Aorta (tissue), 5 donors: Measurements from ENCODE around the gene CACNA1E. TPM values are rescaled to one million over a fixed set of nuclear protein-coding genes. Genes with fewer than 3 reads are reported as not detected.

Source experiments
- ATAC-seq: fragments of 200-7000 bp; cut with Tn5 transposase; one replicate; pipeline ENCODE4 v1.9.1; 2022; ENCODE audit warnings: moderate library complexity; ENCODE audit not compliant: low FRiP score
- DNase-seq, 2 donors: peaks; one replicate each; pipeline ENCODE4 v3.0.0-alpha.2; 2020
- H3K27ac ChIP-seq, 2 donors: one replicate each; pipeline ENCODE4 v1.5.1; 2013; ENCODE audit warnings: low read length in 2 of 2, mild to moderate bottlenecking in 2 of 2, moderate library complexity in 2 of 2, control low read depth in 1 of 2, inconsistent platforms in 1 of 2, low read depth in 1 of 2
- H3K27me3 ChIP-seq, 2 donors: one replicate each; pipeline ENCODE4 v1.6.1; 2013; ENCODE audit warnings: control low read depth in 1 of 2, low read length in 1 of 2, mild to moderate bottlenecking in 1 of 2, moderate library complexity in 1 of 2; ENCODE audit not compliant: insufficient read depth in 2 of 2, control insufficient read depth in 1 of 2
- H3K36me3 ChIP-seq, 2 donors: one replicate each; pipeline ENCODE4 v1.6.1; 2013; ENCODE audit warnings: control low read depth in 1 of 2, low read length in 1 of 2, mild to moderate bottlenecking in 1 of 2; ENCODE audit not compliant: insufficient read depth in 2 of 2, control insufficient read depth in 1 of 2
- H3K4me1 ChIP-seq, 2 donors: one replicate each; pipeline ENCODE4 v1.6.1; 2013; ENCODE audit warnings: low read length in 2 of 2, control low read depth in 1 of 2, mild to moderate bottlenecking in 1 of 2, moderate library complexity in 1 of 2; ENCODE audit not compliant: insufficient read depth in 2 of 2, control insufficient read depth in 1 of 2
- H3K4me3 ChIP-seq, 2 donors: one replicate each; pipeline ENCODE4 v1.5.1; 2013; ENCODE audit warnings: low read length in 2 of 2, control low read depth in 1 of 2, mild to moderate bottlenecking in 1 of 2
- H3K9me3 ChIP-seq: one replicate; pipeline ENCODE4 v1.6.1; 2013; ENCODE audit warnings: mild to moderate bottlenecking, low read length; ENCODE audit not compliant: control insufficient read depth
- WGBS, 2 donors: extraction: QIAGEN DNeasy Blood & Tissue Kit; methylation state at CpG; one replicate each; pipeline ENCODE4 v1.1.7; 2013; 5-methylcytosine and 5-hydroxymethylcytosine counted together
- intact Hi-C, 2 donors: fragments of 100-400 bp; cut with DNase I; formaldehyde crosslinking; loops; one replicate each; pipeline versions ENCODE4 v1.14.2 to v1.15.0; 2022
- polyA plus RNA-seq, 2 donors: library from polyadenylated mRNA; stranded (reverse); fragments of 200-250 nt; gene quantifications; one replicate each; pipeline ENCODE4 v1.2.3, GENCODE V29; 2013
- total RNA-seq, 2 donors: library from RNA; stranded (reverse); fragmentation: NEBNext Ultra II Directional; extraction: Animal tissue kit (Norgen Biotek cat#: 25700); gene quantifications; one replicate each; pipeline ENCODE4 v1.2.1, GENCODE V29; 2021
- donor health status: healthy with polysubstance abuse.
- donor health status: Bipolar disorder and iron deficiency.
- donor health status: DM: no; HTN: no; CAD: no.
- donor health status: DM: no; HTN: no; CAD: no.
- donor health status: DM: yes; HTN: yes; CAD: no.

Gene CACNA1E
- total and polyA plus RNA-seq, 4 donors, result 0.06 to 0.19 TPM; not detected in 2

- DNase-seq (no peak), ATAC-seq (no peak)
- no peaks in the 10 kb centered on the region for H3K4me1 ChIP-seq
- 72 to 82% methylated on average over 6 of the region's 6 CpGs for WGBS, 2 donors
- no peaks in the 10 kb centered on the region for H3K36me3 ChIP-seq
- H3K27ac ChIP-seq, result no peak overlapping the region
- H3K4me3 ChIP-seq, result no peak overlapping the region
- intact Hi-C loops, result no loop called here
- H3K9me3 ChIP-seq, result peaks cover 1% of the 10 kb centered on the region
- H3K27me3 ChIP-seq, result no peaks in the 10 kb centered on the region
These were observed 296.0 kb downstream of the CACNA1E start for GRCh38 chr1:181779343-181779742.

- WGBS, 2 donors, result 20 to 28% methylated on average over 2 of the region's 2 CpGs
- Histone ChIP-seq H3K27me3 (no peaks in the 10 kb centered on the region), H3K4me1 (no peaks in the 10 kb centered on the region), H3K9me3 (no peaks in the 10 kb centered on the region), H3K4me3 (no peak overlapping the region), H3K36me3 (no peaks in the 10 kb centered on the region), H3K27ac (no peak overlapping the region)
- DNase-seq, result no peak
- intact Hi-C loops, result no loop called here
- ATAC-seq, result no peak
These were observed 299.9 kb downstream of the CACNA1E start for GRCh38 chr1:181783208-181783607.

GRCh38 chr1:181784039-181784683 lies 300.8 kb downstream of the CACNA1E start:
- Histone ChIP-seq H3K9me3 (no peaks in the 10 kb centered on the region), H3K4me1 (no peaks in the 10 kb centered on the region), H3K4me3 (no peak overlapping the region), H3K27me3 (no peaks in the 10 kb centered on the region), H3K27ac (no peak overlapping the region), H3K36me3 (no peaks in the 10 kb centered on the region)
- DNase-seq (no peak), ATAC-seq (no peak)
- WGBS, 2 donors, result 56 to 57% methylated on average over 3 of the region's 3 CpGs
- intact Hi-C loops, result no loop called here

- no peaks in the 10 kb centered on the region for H3K36me3 ChIP-seq
- no peaks in the 10 kb centered on the region for H3K4me1 ChIP-seq
- H3K27me3 ChIP-seq, result no peaks in the 10 kb centered on the region
- DNase-seq (no peak), ATAC-seq (no peak)
- H3K27ac ChIP-seq, result no peak overlapping the region
- H3K4me3 ChIP-seq, result no peak overlapping the region
- intact Hi-C loops, result no loop called here
- no peaks in the 10 kb centered on the region for H3K9me3 ChIP-seq
- WGBS, 2 donors, result 61 to 64% methylated on average over 2 of the region's 2 CpGs
These were observed 306.1 kb downstream of the CACNA1E start for GRCh38 chr1:181789395-181789794.

GRCh38 chr1:181791721-181792120 lies 308.4 kb downstream of the CACNA1E start:
- no peak for ATAC-seq
- 75 to 76% methylated on average over 6 of the region's 6 CpGs for WGBS, 2 donors
- no peaks in the 10 kb centered on the region for H3K4me1 ChIP-seq
- H3K27ac ChIP-seq, result no peak overlapping the region
- H3K27me3 ChIP-seq, result no peaks in the 10 kb centered on the region
- DNase-seq, result no peak
- no peaks in the 10 kb centered on the region for H3K9me3 ChIP-seq
- H3K36me3 ChIP-seq, result no peaks in the 10 kb centered on the region
- intact Hi-C loops, result no loop called here
- H3K4me3 ChIP-seq, result no peak overlapping the region

GRCh38 chr1:181793831-181794230 lies 310.5 kb downstream of the CACNA1E start:
- Histone ChIP-seq H3K4me1 (no peaks in the 10 kb centered on the region), H3K4me3 (no peak overlapping the region), H3K27me3 (no peaks in the 10 kb centered on the region), H3K36me3 (no peaks in the 10 kb centered on the region), H3K27ac (no peak overlapping the region), H3K9me3 (no peaks in the 10 kb centered on the region)
- DNase-seq (no peak), ATAC-seq (no peak)
- 46 to 64% methylated on average over 7 of the region's 7 CpGs for WGBS, 2 donors
- intact Hi-C loops, result no loop called here

- H3K4me3 ChIP-seq, result no peak overlapping the region
- intact Hi-C loops, result no loop called here
- no peak overlapping the region for H3K27ac ChIP-seq
- no peaks in the 10 kb centered on the region for H3K4me1 ChIP-seq
- no peaks in the 10 kb centered on the region for H3K9me3 ChIP-seq
- no peaks in the 10 kb centered on the region for H3K36me3 ChIP-seq
- H3K27me3 ChIP-seq, result no peaks in the 10 kb centered on the region
- ATAC-seq, result no peak
- WGBS, 2 donors, result 53 to 60% methylated on average over 3 of the region's 3 CpGs
- no peak for DNase-seq
These were observed 311.0 kb downstream of the CACNA1E start for GRCh38 chr1:181794332-181794731.

- H3K9me3 ChIP-seq, result no peaks in the 10 kb centered on the region
- ATAC-seq, result peak; percentile 34
- H3K36me3 ChIP-seq, result no peaks in the 10 kb centered on the region
- intact Hi-C loops, result no loop called here
- WGBS, 2 donors, result 86 to 87% methylated on average over 32 of the region's 32 CpGs
- no peak overlapping the region for H3K27ac ChIP-seq
- H3K4me1 ChIP-seq, result no peaks in the 10 kb centered on the region
- H3K27me3 ChIP-seq, result no peaks in the 10 kb centered on the region
- H3K4me3 ChIP-seq, result no peak overlapping the region
- DNase-seq, result no peak
These were observed 315.0 kb downstream of the CACNA1E start for GRCh38 chr1:181798191-181798926.

- Histone ChIP-seq H3K27me3 (no peaks in the 10 kb centered on the region), H3K4me1 (no peaks in the 10 kb centered on the region), H3K36me3 (no peaks in the 10 kb centered on the region), H3K4me3 (no peak overlapping the region), H3K9me3 (no peaks in the 10 kb centered on the region), H3K27ac (no peak overlapping the region)
- no peak for DNase-seq
- ATAC-seq, result no peak
- WGBS, 2 donors, result 38 to 47% methylated on average over 1 of the region's 1 CpG
- intact Hi-C loops, result no loop called here
These were observed 318.3 kb downstream of the CACNA1E start for GRCh38 chr1:181801617-181802016.
